ENCODE measurements around the gene FAM193A. TPM values are rescaled to one million over a fixed set of nuclear protein-coding genes. Genes with fewer than 3 reads are reported as not detected.
A peak's percentile ranks its signal among the peaks of the same experiment; 100 is the strongest.
"Not testable (repeated sequence)": the region's sequence is repeated elsewhere in the genome, so short reads cannot be mapped to it uniquely, and the experiment has no call there.

The FAM193A gene
- total and polyA plus RNA-seq, 3 experiments from 2014 or later, result 4.9 to 26.9 (median 25.8) TPM

DNA sequence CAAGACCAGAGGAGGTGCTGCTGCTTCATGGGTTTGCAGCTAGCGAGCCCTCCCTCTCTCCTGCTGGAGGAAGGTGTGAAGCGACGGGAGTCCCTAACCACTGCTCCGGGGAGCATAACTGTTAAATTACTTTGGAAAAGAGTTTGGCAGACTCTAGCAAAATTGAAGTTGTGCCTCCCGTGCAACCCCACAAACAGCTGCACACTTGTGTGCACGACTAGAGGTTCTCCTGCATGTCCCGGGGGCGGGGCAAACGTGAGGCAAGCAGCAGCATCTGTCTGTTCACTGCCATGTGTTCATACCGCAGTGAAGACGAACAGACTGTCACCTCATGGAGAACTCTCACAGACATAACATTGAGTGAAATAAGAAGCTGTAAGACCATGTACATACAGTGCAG, 185.1 kb downstream of the FAM193A start:
- no peak overlapping the region for H3K27ac Mint-ChIP-seq
- no peaks in the 10 kb centered on the region for H3K9me3 ChIP-seq (ENCODE audit: low read length)
- no peak for DNase-seq
- no peaks in the 10 kb centered on the region for H3K27me3 ChIP-seq (ENCODE audit: insufficient read depth, low read length, poor library complexity, severe bottlenecking)
- H3K4me1 ChIP-seq (ENCODE audit: insufficient read depth, low read length), result peaks cover 7% of the 10 kb centered on the region
- peaks cover 14% of the 10 kb centered on the region for H3K36me3 ChIP-seq (ENCODE audit: insufficient read depth, low read length)
- H3K27ac ChIP-seq (ENCODE audit: low read depth, low read length), result no peak overlapping the region
- POLR2A ChIA-PET, result no interaction called here
- H3K4me3 ChIP-seq (ENCODE audit: low read length), result no peak overlapping the region
- no peaks in the 10 kb centered on the region for H3K9me3 Mint-ChIP-seq
- CTCF ChIA-PET, result no interaction called here
- H3K4me1 Mint-ChIP-seq, result peaks cover 14 to 22% (median 15%) of the 10 kb centered on the region in 3 donors
- H3K27me3 Mint-ChIP-seq, result no peaks in the 10 kb centered on the region
- H3K36me3 Mint-ChIP-seq, result peaks cover 0 to 57% (median 7%) of the 10 kb centered on the region in 3 donors
- no peak overlapping the region for H3K4me3 Mint-ChIP-seq

GRCh38 chr4:2722033-2722432, 185.6 kb downstream of the FAM193A start:
- peak overlapping the region in 1 of 8 donors; percentile 44 for H3K27ac Mint-ChIP-seq
- Histone ChIP-seq H3K4me3 (ENCODE audit: low read length) (no peak overlapping the region), H3K4me1 (ENCODE audit: insufficient read depth, low read length) (peaks cover 7% of the 10 kb centered on the region), H3K27me3 (ENCODE audit: insufficient read depth, low read length, poor library complexity, severe bottlenecking) (no peaks in the 10 kb centered on the region), H3K36me3 (ENCODE audit: insufficient read depth, low read length) (peaks cover 14% of the 10 kb centered on the region), H3K27ac (ENCODE audit: low read depth, low read length) (no peak overlapping the region), H3K9me3 (ENCODE audit: low read length) (no peaks in the 10 kb centered on the region)
- H3K9me3 Mint-ChIP-seq, result no peaks in the 10 kb centered on the region
- ChIA-PET CTCF (no interaction called here), POLR2A (no interaction called here)
- H3K36me3 Mint-ChIP-seq, result peaks cover 0 to 53% (median 7%) of the 10 kb centered on the region in 3 donors
- H3K4me3 Mint-ChIP-seq, result no peak overlapping the region
- H3K27me3 Mint-ChIP-seq, result no peaks in the 10 kb centered on the region
- no peak for DNase-seq
- H3K4me1 Mint-ChIP-seq, result peaks cover 14 to 22% (median 15%) of the 10 kb centered on the region in 3 donors

- Histone ChIP-seq H3K4me1 (ENCODE audit: insufficient read depth, low read length) (peaks cover 7% of the 10 kb centered on the region), H3K27me3 (ENCODE audit: insufficient read depth, low read length, poor library complexity, severe bottlenecking) (no peaks in the 10 kb centered on the region), H3K36me3 (ENCODE audit: insufficient read depth, low read length) (peaks cover 6% of the 10 kb centered on the region), H3K27ac (ENCODE audit: low read depth, low read length) (no peak overlapping the region), H3K9me3 (ENCODE audit: low read length) (no peaks in the 10 kb centered on the region), H3K4me3 (ENCODE audit: low read length) (no peak overlapping the region)
- peaks cover 12 to 22% (median 15%) of the 10 kb centered on the region in 3 donors for H3K4me1 Mint-ChIP-seq
- H3K9me3 Mint-ChIP-seq, result no peaks in the 10 kb centered on the region
- ChIA-PET POLR2A (no interaction called here), CTCF (no interaction called here)
- no peaks in the 10 kb centered on the region for H3K27me3 Mint-ChIP-seq
- H3K4me3 Mint-ChIP-seq, result no peak overlapping the region
- DNase-seq, result no peak
- peak overlapping the region in 5 of 8 donors; percentile 12 to 80 (median 28) for H3K27ac Mint-ChIP-seq
- peaks cover 0 to 48% (median 4%) of the 10 kb centered on the region in 3 donors for H3K36me3 Mint-ChIP-seq
Measured at GRCh38 chr4:2723751-2724150, 187.3 kb downstream of the FAM193A start.

GRCh38 chr4:2725380-2725779, 188.9 kb downstream of the FAM193A start:
- H3K4me1 Mint-ChIP-seq, result peaks cover 12 to 22% (median 15%) of the 10 kb centered on the region in 3 donors
- peak overlapping the region in 1 of 8 donors; percentile 50 for H3K27ac Mint-ChIP-seq
- peaks cover 0 to 47% (median 4%) of the 10 kb centered on the region in 3 donors for H3K36me3 Mint-ChIP-seq
- H3K36me3 ChIP-seq (ENCODE audit: insufficient read depth, low read length), result peaks cover 6% of the 10 kb centered on the region
- ChIA-PET CTCF (no interaction called here), POLR2A (no interaction called here)
- peaks cover 7% of the 10 kb centered on the region for H3K4me1 ChIP-seq (ENCODE audit: insufficient read depth, low read length)
- H3K4me3 ChIP-seq (ENCODE audit: low read length), result no peak overlapping the region
- no peak overlapping the region for H3K27ac ChIP-seq (ENCODE audit: low read depth, low read length)
- no peaks in the 10 kb centered on the region for H3K27me3 ChIP-seq (ENCODE audit: insufficient read depth, low read length, poor library complexity, severe bottlenecking)
- no peaks in the 10 kb centered on the region for H3K9me3 Mint-ChIP-seq
- no peak overlapping the region for H3K4me3 Mint-ChIP-seq
- H3K9me3 ChIP-seq (ENCODE audit: low read length), result no peaks in the 10 kb centered on the region
- no peaks in the 10 kb centered on the region for H3K27me3 Mint-ChIP-seq
- DNase-seq, result no peak

GRCh38 chr4:2726881-2727280, 190.4 kb downstream of the FAM193A start:
- POLR2A ChIA-PET, result interaction anchor here (0.7 kb wide), 1 partner anchor 486 kb away, joined by 6 read pairs; no protein-coding TSS in a partner anchor
- Mint-ChIP-seq H3K4me1 (peaks cover 12 to 22% (median 15%) of the 10 kb centered on the region in 3 donors), H3K36me3 (peaks cover 0 to 42% (median 6%) of the 10 kb centered on the region in 3 donors)
- DNase-seq; H3K27me3 ChIP-seq (ENCODE audit: insufficient read depth, low read length, poor library complexity, severe bottlenecking); H3K27ac ChIP-seq (ENCODE audit: low read depth, low read length); H3K4me1 ChIP-seq (ENCODE audit: insufficient read depth, low read length); H3K4me3 ChIP-seq (ENCODE audit: low read length); H3K9me3 ChIP-seq (ENCODE audit: low read length); H3K9me3 Mint-ChIP-seq; H3K4me3 Mint-ChIP-seq; H3K27me3 Mint-ChIP-seq; CTCF ChIA-PET; H3K27ac Mint-ChIP-seq: not testable (repeated sequence)
- H3K36me3 ChIP-seq (ENCODE audit: insufficient read depth, low read length), result peaks cover 12% of the 10 kb centered on the region

DNA sequence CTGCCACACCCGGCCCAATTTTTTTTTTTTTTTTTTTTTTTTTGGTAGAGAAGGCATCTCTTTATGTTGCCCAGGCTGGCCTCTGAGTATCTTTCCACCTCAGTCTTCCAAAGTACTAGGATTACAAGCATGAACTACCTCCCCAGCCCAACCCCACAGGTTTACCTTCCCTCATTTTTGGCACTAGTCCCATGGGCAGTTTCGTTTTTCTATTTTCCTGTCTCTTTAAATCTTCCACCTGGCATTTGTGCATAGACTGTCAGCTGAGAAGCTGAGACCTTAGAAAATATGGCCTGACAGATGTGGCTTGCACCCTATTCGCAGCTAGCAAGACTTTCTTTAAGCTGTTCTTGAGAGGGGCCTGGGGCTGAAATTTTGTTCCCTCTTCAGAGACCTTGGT, 191.8 kb downstream of the FAM193A start:
- DNase-seq, result no peak
- H3K27me3 Mint-ChIP-seq, result no peaks in the 10 kb centered on the region
- H3K9me3 Mint-ChIP-seq, result no peaks in the 10 kb centered on the region
- no peak overlapping the region for H3K27ac Mint-ChIP-seq
- ChIA-PET CTCF (interaction anchor here (1.0 kb wide), 1 partner anchor 234 kb away, joined by 3 read pairs; no protein-coding TSS in a partner anchor), POLR2A (interaction anchor here (0.6 to 0.7 kb wide), 2 partner anchors 84 to 1663 kb away, joined by 3 read pairs; no protein-coding TSS in a partner anchor)
- no peak overlapping the region for H3K27ac ChIP-seq (ENCODE audit: low read depth, low read length)
- peaks cover 10% of the 10 kb centered on the region for H3K36me3 ChIP-seq (ENCODE audit: insufficient read depth, low read length)
- no peak overlapping the region for H3K4me3 Mint-ChIP-seq
- peaks cover 7% of the 10 kb centered on the region for H3K4me1 ChIP-seq (ENCODE audit: insufficient read depth, low read length)
- H3K4me1 Mint-ChIP-seq, result peaks cover 9 to 15% (median 11%) of the 10 kb centered on the region in 3 donors
- no peak overlapping the region for H3K4me3 ChIP-seq (ENCODE audit: low read length)
- H3K27me3 ChIP-seq (ENCODE audit: insufficient read depth, low read length, poor library complexity, severe bottlenecking), result no peaks in the 10 kb centered on the region
- peaks cover 6 to 49% (median 9%) of the 10 kb centered on the region in 3 donors for H3K36me3 Mint-ChIP-seq
- no peaks in the 10 kb centered on the region for H3K9me3 ChIP-seq (ENCODE audit: low read length)

GRCh38 chr4:2728806-2729532, 192.5 kb downstream of the FAM193A start:
- POLR2A ChIA-PET, result interaction anchor here (0.7 kb wide), 1 partner anchor 83 kb away, joined by 3 read pairs; no protein-coding TSS in a partner anchor
- CTCF ChIA-PET, result no interaction called here

GRCh38 chr4:2729533-2729875, 193.1 kb downstream of the FAM193A start:
- Histone ChIP-seq H3K27ac (ENCODE audit: low read depth, low read length) (no peak overlapping the region), H3K9me3 (ENCODE audit: low read length) (no peaks in the 10 kb centered on the region), H3K27me3 (ENCODE audit: insufficient read depth, low read length, poor library complexity, severe bottlenecking) (no peaks in the 10 kb centered on the region), H3K36me3 (ENCODE audit: insufficient read depth, low read length) (peaks cover 10% of the 10 kb centered on the region), H3K4me1 (ENCODE audit: insufficient read depth, low read length) (no peaks in the 10 kb centered on the region), H3K4me3 (ENCODE audit: low read length) (no peak overlapping the region)
- DNase-seq, result no peak
- peaks cover 0 to under 1% (median 0%) of the 10 kb centered on the region in 5 donors for H3K9me3 Mint-ChIP-seq
- POLR2A ChIA-PET, result no interaction called here
- H3K27me3 Mint-ChIP-seq, result no peaks in the 10 kb centered on the region
- peaks cover 6 to 53% (median 11%) of the 10 kb centered on the region in 3 donors for H3K36me3 Mint-ChIP-seq
- no peak overlapping the region for H3K4me3 Mint-ChIP-seq
- CTCF ChIA-PET, result interaction anchor here (1.9 kb wide), 1 partner anchor 27 kb away, joined by 4 read pairs; the partner anchor contains the start of gene TNIP2
- H3K4me1 Mint-ChIP-seq, result peaks cover 1 to 2% (median 2%) of the 10 kb centered on the region in 3 donors
- peak overlapping the region in 1 of 8 donors; percentile 63 for H3K27ac Mint-ChIP-seq

More at GRCh38 chr4:2728806-2729532, 192.5 kb downstream of the FAM193A start:
- no peak overlapping the region for H3K27ac ChIP-seq (ENCODE audit: low read depth, low read length)
- peaks cover 5 to 7% (median 6%) of the 10 kb centered on the region in 3 donors for H3K4me1 Mint-ChIP-seq
- DNase-seq, result no peak
- H3K36me3 ChIP-seq (ENCODE audit: insufficient read depth, low read length), result peaks cover 10% of the 10 kb centered on the region
- no peaks in the 10 kb centered on the region for H3K27me3 ChIP-seq (ENCODE audit: insufficient read depth, low read length, poor library complexity, severe bottlenecking)
- no peaks in the 10 kb centered on the region for H3K4me1 ChIP-seq (ENCODE audit: insufficient read depth, low read length)
- peaks cover 6 to 52% (median 9%) of the 10 kb centered on the region in 3 donors for H3K36me3 Mint-ChIP-seq
- H3K9me3 ChIP-seq (ENCODE audit: low read length), result no peaks in the 10 kb centered on the region
- H3K27ac Mint-ChIP-seq, result peak overlapping the region in 2 of 8 donors; percentile 14 to 63
- no peak overlapping the region for H3K4me3 ChIP-seq (ENCODE audit: low read length)
- no peak overlapping the region for H3K4me3 Mint-ChIP-seq
- H3K27me3 Mint-ChIP-seq, result no peaks in the 10 kb centered on the region
- H3K9me3 Mint-ChIP-seq, result no peaks in the 10 kb centered on the region
